ENCODE data around the gene PBXIP1. TPM values are rescaled to one million over a fixed set of nuclear protein-coding genes. Genes with fewer than 3 reads are reported as not detected.
A peak's percentile ranks its signal among the peaks of the same experiment; 100 is the strongest.

PBXIP1 gene
- total and polyA plus RNA-seq, 10 of the 15 experiments (the other 5 are each of a cell fraction or from before 2014, with no cell fraction given), result 0.63 to 25.6 (median 15.4) TPM

DNA sequence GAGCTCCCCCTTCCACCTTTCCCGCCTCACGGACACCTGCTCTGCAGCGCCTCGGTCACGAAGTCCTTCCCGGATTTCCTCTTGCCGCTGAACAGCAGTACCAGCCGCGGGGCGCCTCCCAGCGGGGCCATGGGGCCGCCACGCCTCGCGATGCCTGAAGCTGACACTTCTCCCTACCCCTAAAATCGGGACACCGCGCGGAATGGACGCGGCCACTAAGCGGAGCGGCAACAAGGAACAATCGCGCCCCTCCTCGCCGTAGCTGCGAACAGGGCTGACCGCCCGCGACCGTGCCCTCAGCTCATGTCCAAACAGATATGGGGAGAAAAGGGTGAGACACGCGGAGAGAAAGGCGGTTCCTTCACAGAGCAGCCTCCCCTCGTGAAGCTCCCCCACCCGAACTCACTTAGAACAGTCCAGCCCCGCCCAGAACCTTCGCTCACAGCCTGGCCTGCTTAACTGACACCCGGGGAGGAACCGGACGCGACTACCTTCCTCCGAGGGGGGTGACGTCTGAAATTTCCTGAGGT is 19.3 kb downstream of the PBXIP1 start, which contains the start of gene PMVK (continued):
- TF ChIP-seq NFIC (IDR thresholded peaks at IDR 0.05; ENCODE audit: low read depth, low read length) (no peak), SREBF1 (IDR thresholded peaks at IDR 0.05; ENCODE audit: low read length) (no peak), ASH2L (IDR thresholded peaks at IDR 0.05; ENCODE audit: borderline replicate concordance, low read depth) (0 out of 2 replicates have a peak, but pooled peaks have one; percentile 20), RB1 (IDR thresholded peaks at IDR 0.05; ENCODE audit: borderline replicate concordance) (peak; percentile 93), ZNF24 (IDR thresholded peaks at IDR 0.05) (no peak), GATAD2B (conservative IDR thresholded peaks at IDR 0.05; ENCODE audit: low read depth) (peak; percentile 83), SRF (IDR thresholded peaks at IDR 0.05; ENCODE audit: low read depth in 2 of 2, low read length in 2 of 2) (no peak), NR2C1 (IDR thresholded peaks at IDR 0.05) (peak; percentile 56), NRF1 (conservative IDR thresholded peaks at IDR 0.05; ENCODE audit: low read depth, low read length) (no peak), SUPT20H (IDR thresholded peaks at IDR 0.05; ENCODE audit: borderline replicate concordance, control insufficient read depth, low read depth, low read length) (no peak), BACH1 (IDR thresholded peaks at IDR 0.05; ENCODE audit: borderline replicate concordance) (peak; percentile 96), MTA2 (IDR thresholded peaks at IDR 0.05; ENCODE audit: low read depth) (0 out of 2 replicates have a peak, but pooled peaks have one; percentile 12), IRF4 (IDR thresholded peaks at IDR 0.05; ENCODE audit: low read depth, low read length) (no peak), BRCA1 (IDR thresholded peaks at IDR 0.05; ENCODE audit: low read depth, low read length) (peak; percentile 45), MEF2A (IDR thresholded peaks at IDR 0.05; ENCODE audit: insufficient read depth, low read depth, low read length) (peak; percentile 30; the same call in 1 of the 2 replicates), POLR2AphosphoS2 (IDR thresholded peaks at IDR 0.05; ENCODE audit: low read depth, low read length) (peak; percentile 52; the same call in 1 of the 2 replicates), EGR1 (IDR thresholded peaks at IDR 0.05; ENCODE audit: borderline replicate concordance in 1 of 2, low read depth in 2 of 2, low read length in 2 of 2) (peak in 1 of 2 experiments; percentile 31; a peak in 1 of 3 replicates), CREB1 (IDR thresholded peaks at IDR 0.05; ENCODE audit: low read depth) (no peak), EP300 (IDR thresholded peaks at IDR 0.05; ENCODE audit: borderline replicate concordance in 1 of 2, control insufficient read depth in 1 of 2, low read depth in 2 of 2, low read length in 2 of 2) (peak; percentile 23 to 37; a peak in 3 of 4 replicates)
- TF ChIP-seq, protein P1, sequence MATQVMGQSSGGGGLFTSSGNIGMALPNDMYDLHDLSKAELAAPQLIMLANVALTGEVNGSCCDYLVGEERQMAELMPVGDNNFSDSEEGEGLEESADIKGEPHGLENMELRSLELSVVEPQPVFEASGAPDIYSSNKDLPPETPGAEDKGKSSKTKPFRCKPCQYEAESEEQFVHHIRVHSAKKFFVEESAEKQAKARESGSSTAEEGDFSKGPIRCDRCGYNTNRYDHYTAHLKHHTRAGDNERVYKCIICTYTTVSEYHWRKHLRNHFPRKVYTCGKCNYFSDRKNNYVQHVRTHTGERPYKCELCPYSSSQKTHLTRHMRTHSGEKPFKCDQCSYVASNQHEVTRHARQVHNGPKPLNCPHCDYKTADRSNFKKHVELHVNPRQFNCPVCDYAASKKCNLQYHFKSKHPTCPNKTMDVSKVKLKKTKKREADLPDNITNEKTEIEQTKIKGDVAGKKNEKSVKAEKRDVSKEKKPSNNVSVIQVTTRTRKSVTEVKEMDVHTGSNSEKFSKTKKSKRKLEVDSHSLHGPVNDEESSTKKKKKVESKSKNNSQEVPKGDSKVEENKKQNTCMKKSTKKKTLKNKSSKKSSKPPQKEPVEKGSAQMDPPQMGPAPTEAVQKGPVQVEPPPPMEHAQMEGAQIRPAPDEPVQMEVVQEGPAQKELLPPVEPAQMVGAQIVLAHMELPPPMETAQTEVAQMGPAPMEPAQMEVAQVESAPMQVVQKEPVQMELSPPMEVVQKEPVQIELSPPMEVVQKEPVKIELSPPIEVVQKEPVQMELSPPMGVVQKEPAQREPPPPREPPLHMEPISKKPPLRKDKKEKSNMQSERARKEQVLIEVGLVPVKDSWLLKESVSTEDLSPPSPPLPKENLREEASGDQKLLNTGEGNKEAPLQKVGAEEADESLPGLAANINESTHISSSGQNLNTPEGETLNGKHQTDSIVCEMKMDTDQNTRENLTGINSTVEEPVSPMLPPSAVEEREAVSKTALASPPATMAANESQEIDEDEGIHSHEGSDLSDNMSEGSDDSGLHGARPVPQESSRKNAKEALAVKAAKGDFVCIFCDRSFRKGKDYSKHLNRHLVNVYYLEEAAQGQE (IDR thresholded peaks at IDR 0.05; ENCODE audit: low read depth, low read length), result no peak
- TF ChIP-seq, protein P2, sequence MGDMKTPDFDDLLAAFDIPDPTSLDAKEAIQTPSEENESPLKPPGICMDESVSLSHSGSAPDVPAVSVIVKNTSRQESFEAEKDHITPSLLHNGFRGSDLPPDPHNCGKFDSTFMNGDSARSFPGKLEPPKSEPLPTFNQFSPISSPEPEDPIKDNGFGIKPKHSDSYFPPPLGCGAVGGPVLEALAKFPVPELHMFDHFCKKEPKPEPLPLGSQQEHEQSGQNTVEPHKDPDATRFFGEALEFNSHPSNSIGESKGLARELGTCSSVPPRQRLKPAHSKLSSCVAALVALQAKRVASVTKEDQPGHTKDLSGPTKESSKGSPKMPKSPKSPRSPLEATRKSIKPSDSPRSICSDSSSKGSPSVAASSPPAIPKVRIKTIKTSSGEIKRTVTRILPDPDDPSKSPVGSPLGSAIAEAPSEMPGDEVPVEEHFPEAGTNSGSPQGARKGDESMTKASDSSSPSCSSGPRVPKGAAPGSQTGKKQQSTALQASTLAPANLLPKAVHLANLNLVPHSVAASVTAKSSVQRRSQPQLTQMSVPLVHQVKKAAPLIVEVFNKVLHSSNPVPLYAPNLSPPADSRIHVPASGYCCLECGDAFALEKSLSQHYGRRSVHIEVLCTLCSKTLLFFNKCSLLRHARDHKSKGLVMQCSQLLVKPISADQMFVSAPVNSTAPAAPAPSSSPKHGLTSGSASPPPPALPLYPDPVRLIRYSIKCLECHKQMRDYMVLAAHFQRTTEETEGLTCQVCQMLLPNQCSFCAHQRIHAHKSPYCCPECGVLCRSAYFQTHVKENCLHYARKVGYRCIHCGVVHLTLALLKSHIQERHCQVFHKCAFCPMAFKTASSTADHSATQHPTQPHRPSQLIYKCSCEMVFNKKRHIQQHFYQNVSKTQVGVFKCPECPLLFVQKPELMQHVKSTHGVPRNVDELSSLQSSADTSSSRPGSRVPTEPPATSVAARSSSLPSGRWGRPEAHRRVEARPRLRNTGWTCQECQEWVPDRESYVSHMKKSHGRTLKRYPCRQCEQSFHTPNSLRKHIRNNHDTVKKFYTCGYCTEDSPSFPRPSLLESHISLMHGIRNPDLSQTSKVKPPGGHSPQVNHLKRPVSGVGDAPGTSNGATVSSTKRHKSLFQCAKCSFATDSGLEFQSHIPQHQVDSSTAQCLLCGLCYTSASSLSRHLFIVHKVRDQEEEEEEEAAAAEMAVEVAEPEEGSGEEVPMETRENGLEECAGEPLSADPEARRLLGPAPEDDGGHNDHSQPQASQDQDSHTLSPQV (IDR thresholded peaks at IDR 0.05), result no peak
- TF ChIP-seq, protein P3, sequence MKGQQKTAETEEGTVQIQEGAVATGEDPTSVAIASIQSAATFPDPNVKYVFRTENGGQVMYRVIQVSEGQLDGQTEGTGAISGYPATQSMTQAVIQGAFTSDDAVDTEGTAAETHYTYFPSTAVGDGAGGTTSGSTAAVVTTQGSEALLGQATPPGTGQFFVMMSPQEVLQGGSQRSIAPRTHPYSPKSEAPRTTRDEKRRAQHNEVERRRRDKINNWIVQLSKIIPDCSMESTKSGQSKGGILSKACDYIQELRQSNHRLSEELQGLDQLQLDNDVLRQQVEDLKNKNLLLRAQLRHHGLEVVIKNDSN (IDR thresholded peaks at IDR 0.05; ENCODE audit: borderline replicate concordance, extremely low read length, insufficient read depth, low read depth, low read length), result no peak
